Ecto neural progenitor cell (in vitro differentiated cells): Measurements from ENCODE around the gene CYP4F12.

ENCODE experiments used
- DNase-seq: peaks from one replicate; pipeline ENCODE4 v3.0.0-alpha.2; 2018; ENCODE audit warnings: low spot score

Gene CYP4F12

DNA sequence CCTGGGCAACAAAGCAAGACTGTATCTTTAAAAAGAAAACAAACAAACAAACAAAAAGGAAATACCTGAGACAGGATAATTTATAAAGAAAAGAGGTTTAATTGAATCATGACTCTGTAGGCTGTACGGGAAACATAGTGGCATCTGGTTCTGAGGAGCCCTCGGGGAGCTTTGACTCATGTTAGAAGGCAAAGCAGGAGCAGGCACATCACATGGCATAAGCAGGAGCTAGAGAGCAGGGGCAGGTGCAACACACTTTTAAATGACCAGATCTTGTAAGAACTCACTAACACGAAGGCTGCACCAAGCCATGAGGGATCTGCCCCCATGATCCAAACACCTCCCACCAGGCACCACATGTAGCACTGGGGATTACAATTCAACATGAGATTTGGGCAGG is 41.8 kb downstream of the CYP4F12 start:
- DNase-seq: no peak

DNA sequence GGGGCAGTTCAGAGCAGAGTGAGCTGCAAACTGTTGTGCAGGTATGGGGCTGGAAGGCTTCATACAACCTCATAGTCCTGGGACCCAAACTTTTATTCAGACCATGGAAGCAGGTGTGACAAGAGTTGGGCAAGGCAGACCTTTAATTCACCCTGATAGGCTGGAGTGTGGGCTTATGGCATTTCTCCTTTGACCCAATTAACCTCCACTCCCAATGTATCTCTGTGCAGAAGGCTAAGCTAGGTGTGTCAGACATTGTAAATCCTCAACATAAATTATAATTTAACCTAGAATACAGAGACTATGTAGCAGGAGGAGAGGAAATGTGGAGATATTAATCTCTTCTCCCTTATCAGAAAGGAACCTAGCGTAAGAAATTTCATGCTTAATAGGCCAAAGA is 42.8 kb downstream of the CYP4F12 start:
- DNase-seq: no peak

DNA sequence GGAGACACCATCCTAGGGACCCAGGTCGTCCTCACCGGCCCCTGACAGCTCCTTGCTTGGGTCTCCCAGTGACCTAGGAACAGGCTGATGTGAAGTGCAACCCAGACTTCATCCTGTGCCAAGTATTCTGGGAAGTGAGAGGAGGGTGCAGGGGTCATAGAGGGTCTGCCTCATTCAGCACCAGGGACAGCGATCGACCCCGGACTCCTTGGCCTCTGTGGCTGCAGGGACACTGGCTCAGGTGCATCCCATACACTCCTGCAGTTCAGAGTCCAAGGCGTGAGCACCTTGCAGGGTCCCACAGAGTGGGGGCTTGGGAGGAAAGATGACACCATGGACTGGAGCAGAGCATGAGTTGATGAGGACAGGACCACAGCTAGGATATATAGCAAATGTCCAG is 44.9 kb downstream of the CYP4F12 start:
- DNase-seq: no peak

DNA sequence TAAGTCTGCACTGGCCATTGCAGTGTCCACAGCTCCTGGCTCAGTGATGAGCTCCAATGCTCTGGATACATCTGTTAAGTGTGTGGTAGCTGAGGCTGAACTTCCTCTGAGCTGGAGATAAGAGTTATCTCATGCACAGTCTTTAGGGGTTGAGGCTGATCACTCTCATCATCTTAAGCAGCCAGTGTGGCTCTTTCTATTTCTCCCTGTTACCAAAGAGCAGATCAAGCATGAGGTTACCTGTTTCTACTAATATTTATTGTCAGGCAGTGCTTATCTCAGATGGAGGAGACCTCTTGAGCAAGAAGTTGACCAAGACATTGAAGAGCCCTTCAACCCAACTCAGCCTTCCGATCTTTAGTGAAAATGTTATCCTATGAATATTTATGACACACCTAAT is 48.4 kb downstream of the CYP4F12 start:
- DNase-seq: no peak

DNA sequence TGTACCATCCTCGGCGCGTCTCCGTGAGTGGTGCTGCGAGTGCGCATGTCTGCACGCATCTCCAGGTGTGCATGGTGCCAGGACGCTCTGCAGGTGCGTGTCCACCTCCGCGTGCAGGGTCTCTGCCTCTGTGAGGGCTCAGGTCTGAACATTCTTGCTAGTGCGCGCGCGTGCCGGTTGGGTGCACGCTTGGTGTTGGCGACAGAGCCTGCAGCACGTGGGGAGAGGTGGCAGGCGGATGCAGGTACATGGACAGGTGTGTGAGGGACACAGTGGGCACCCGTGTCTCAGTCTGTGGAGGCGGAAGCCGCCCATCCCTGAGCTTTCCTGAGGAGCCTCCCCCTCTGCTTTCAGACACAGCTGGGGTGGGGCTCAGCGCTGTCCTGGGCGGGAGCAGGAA is 50.1 kb downstream of the CYP4F12 start:
- no peak for DNase-seq

DNA sequence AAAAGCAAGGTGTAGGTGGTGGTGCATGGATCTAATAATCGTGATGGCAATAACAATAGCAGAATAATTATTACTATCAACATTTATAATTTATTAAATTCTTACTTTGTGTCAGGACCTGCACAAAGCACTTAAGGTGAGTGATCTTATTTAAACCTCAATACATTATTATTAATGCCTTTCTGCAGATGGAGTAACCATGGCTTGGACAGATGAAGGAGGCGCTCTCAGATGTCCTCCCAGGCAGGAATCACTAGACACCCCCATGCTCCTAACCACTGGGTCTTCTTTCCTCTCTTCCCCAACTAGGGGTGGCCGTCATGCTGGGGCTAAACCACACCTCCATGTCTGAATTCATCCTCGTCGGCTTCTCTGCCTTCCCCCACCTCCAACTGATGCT is 54.8 kb downstream of the CYP4F12 start, which contains the start of gene OR10H2:
Gene OR10H2, plus strand, starts transcription at position 301 of the 400 bp plus-strand sequence. Its CDS starts 20 bp downstream, at position 321.
- DNase-seq: no peak

DNA sequence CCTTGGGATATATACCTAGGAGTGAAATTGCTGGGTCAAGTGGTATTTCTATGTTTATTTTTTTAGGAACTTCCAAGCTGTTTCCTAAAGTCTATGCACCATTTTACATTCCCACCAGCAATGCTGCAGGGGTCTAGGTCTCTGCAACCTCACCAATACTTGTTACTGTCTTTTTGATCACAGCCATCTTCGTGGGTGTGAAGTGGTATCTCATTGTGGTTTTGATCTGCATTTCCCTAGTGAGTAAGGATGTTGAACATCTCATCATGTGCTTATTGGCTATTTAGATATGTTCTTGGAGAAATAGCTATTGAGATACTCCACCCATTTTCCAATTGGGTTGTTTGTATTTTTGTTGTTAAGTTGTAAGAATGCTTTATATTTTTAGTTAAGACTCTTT is 57.7 kb downstream of the CYP4F12 start:
- DNase-seq: no peak

DNA sequence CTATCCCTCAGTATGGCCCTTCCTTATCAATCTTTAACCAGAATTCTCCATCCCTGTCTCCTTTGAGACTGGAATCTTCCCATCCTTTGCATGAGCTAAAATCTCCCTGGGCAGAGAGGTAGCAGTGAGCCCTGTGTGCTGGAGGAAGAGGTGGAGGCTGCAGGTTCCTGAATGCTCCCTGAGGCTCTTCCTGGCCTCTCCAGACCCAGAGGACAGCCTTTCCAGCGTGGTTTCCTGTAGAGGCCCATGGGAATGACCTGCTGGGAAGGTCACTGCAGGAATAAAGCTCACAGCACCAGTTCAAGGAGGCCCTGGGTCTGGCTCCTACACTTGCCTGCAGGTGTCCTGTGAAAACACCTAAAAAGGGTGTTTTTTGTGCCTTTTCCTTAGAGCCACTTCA is 59.5 kb downstream of the CYP4F12 start:
- DNase-seq: no peak

DNA sequence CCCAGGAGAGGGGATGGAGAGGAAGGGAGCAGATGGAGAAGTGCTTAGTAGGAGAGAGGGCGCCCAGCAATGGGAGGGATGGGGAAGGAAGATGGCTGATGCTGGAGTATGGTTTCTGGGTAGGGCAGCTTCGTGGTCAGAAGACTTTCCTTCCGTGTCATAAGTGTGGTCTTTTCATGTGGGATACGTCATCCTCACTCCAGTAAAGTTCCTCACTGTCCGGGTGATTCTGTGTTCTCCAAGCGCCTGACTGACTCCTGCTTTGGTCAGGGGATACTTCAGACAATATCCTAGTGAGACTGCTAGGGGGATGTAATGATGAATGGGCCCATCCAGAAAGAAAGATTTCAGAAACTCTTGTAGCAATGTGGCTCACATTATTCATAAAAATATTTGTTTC is 61.0 kb downstream of the CYP4F12 start:
- DNase-seq: no peak

DNA sequence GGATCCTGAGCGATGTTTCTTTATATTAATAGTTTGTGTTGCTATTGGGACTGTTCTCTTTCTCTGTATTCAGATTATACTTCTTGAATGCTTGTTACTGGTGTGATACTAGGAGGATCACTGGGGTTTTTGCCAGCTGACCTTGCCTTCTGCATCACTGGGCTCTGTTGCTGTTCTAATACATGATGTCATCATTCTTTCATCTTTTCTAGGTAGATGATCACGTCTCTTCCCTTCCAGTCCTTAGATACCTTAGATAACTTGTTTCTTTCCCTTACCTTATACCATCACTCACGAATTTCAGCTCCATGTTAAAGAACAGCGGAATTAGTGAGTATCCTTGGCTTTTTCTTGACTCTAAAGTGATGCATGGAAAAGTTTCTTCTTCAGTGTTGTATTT is 64.8 kb downstream of the CYP4F12 start, which contains the start of gene OR10H3:
Gene OR10H3, plus strand, starts transcription at position 264 of the 400 bp plus-strand sequence. CDS start 3,408 bp downstream, outside the sequence.
- DNase-seq: no peak

DNA sequence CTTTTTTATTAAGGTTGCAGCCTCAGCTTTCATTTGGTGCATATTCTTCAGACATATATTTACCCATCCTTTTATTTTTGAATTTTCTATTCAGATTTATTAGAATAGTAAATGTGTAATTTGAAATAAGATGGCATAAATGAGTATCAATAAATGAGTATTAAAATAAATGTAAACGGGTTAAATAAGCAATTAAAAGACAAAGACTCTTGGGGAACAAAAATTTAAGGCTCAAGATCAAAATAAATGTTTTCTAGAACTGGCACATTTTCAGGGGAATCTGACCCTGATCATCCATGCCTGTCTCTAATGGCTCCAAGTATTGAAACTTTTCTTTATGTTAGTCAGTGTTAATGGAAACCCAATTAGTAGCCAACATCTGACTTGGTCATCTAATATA is 67.9 kb downstream of the CYP4F12 start:
- no peak for DNase-seq
